Mucosa of descending colon (tissue), 3 donors: ENCODE measurements around the gene HIPK4. TPM values are rescaled to one million over a fixed set of nuclear protein-coding genes. Genes with fewer than 3 reads are reported as not detected.

ENCODE experiments used
- ATAC-seq: fragments of 200-7000 bp; cut with Tn5 transposase; one replicate; pipeline ENCODE4 v1.9.1; 2020; ENCODE audit warnings: mild to moderate bottlenecking, moderate library complexity
- DNase-seq, 3 donors: peaks; one replicate each; pipeline ENCODE4 v3.0.0-alpha.2; 2020
- H3K36me3 ChIP-seq: fragments of 200-600 bp; one replicate; pipeline ENCODE4 v1.8.0; 2021; ENCODE audit warnings: low read depth, mild to moderate bottlenecking
- H3K4me1 ChIP-seq: fragments of 200-600 bp; one replicate; pipeline ENCODE4 v1.8.0; 2021; ENCODE audit warnings: low read depth, mild to moderate bottlenecking
- H3K4me3 ChIP-seq: fragments of 200-600 bp; one replicate; pipeline ENCODE4 v1.8.0; 2021; ENCODE audit warnings: mild to moderate bottlenecking
- H3K9me3 ChIP-seq: fragments of 200-600 bp; one replicate; pipeline ENCODE4 v1.8.0; 2021; ENCODE audit warnings: mild to moderate bottlenecking
- CTCF ChIP-seq: fragments of 200-600 bp; IDR thresholded peaks from one replicate; pipeline ENCODE4 v1.8.0; 2022; ENCODE audit warnings: antibody characterized with exemption, mild to moderate bottlenecking
- intact Hi-C, 2 donors: fragments of 100-400 bp; cut with DNase I in 1 of 2; cut with micrococcal nuclease in 1 of 2; formaldehyde crosslinking; loops; one replicate each; pipeline versions ENCODE4 v1.11.0 to v1.11.1; 2022; cut with DNase I, micrococcal nuclease
- total RNA-seq, 3 donors: library from RNA; stranded (reverse); fragmentation: NEBNext Ultra II Directional in 2 of 3; extraction: Animal tissue kit (Norgen Biotek cat#: 25700) in 2 of 3; gene quantifications; one replicate each; pipeline versions ENCODE4 v1.2.1 to v1.2.4, GENCODE V29; 2021 to 2023
- donor health status: DM: no; HTN: no; CAD: no; lungs with moderate emphysema.
- donor health status: DM: no; HTN: no; CAD: no.
- donor health status: DM: no; HTN: yes; CAD: no.

Gene HIPK4
- total RNA-seq, 3 donors from 2014 or later: 0.19 TPM; not detected in 2

- intact Hi-C loops: no loop called here
- no peaks in the 10 kb centered on the region for H3K36me3 ChIP-seq
- no peaks in the 10 kb centered on the region for H3K4me1 ChIP-seq
- no peaks in the 10 kb centered on the region for H3K9me3 ChIP-seq
- ATAC-seq: no peak
- no peak for TF ChIP-seq CTCF
- DNase-seq: no peak
- H3K4me3 ChIP-seq: no peak overlapping the region
Measured at GRCh38 chr19:40396886-40397567, 7.0 kb upstream of the HIPK4 start.

GRCh38 chr19:40395956-40396355 is 6.0 kb upstream of the HIPK4 start:
- no peak for ATAC-seq
- H3K4me3 ChIP-seq: no peak overlapping the region
- no peaks in the 10 kb centered on the region for H3K4me1 ChIP-seq
- H3K36me3 ChIP-seq: no peaks in the 10 kb centered on the region
- intact Hi-C loops: no loop called here
- no peak for TF ChIP-seq CTCF
- no peak for DNase-seq
- no peaks in the 10 kb centered on the region for H3K9me3 ChIP-seq

GRCh38 chr19:40394816-40395210 is 4.8 kb upstream of the HIPK4 start:
- no peak for TF ChIP-seq CTCF
- no peaks in the 10 kb centered on the region for H3K4me1 ChIP-seq
- H3K36me3 ChIP-seq: no peaks in the 10 kb centered on the region
- no peak overlapping the region for H3K4me3 ChIP-seq
- intact Hi-C loops: no loop called here
- DNase-seq (no peak), ATAC-seq (no peak)
- H3K9me3 ChIP-seq: no peaks in the 10 kb centered on the region

- no peak for ATAC-seq
- no peak for DNase-seq
- H3K4me3 ChIP-seq: no peak overlapping the region
- no peaks in the 10 kb centered on the region for H3K4me1 ChIP-seq
- intact Hi-C loops: no loop called here
- H3K9me3 ChIP-seq: no peaks in the 10 kb centered on the region
- TF ChIP-seq CTCF: no peak
- H3K36me3 ChIP-seq: no peaks in the 10 kb centered on the region
Measured at GRCh38 chr19:40393894-40394815, 4.2 kb upstream of the HIPK4 start.

GRCh38 chr19:40392894-40393517 is 3.0 kb upstream of the HIPK4 start:
- no peaks in the 10 kb centered on the region for H3K9me3 ChIP-seq
- H3K4me1 ChIP-seq: no peaks in the 10 kb centered on the region
- no peak overlapping the region for H3K4me3 ChIP-seq
- peak in 2 of 3 donors; percentile 48 to 52 for DNase-seq
- no peaks in the 10 kb centered on the region for H3K36me3 ChIP-seq
- TF ChIP-seq CTCF: no peak
- intact Hi-C loops: no loop called here
- ATAC-seq: peak; percentile 84
